Transverse colon (tissue), 1 donor: Measurements from ENCODE around the gene FMC1.

Experiments
- EP300 ChIP-seq: sonication (generic); formaldehyde crosslinking; IDR thresholded peaks from one replicate; pipeline ENCODE4 v1.6.1; 2017; ENCODE audit warnings: antibody characterized with exemption, low read depth
- POLR2A ChIP-seq: fragments of 450-650 bp; IDR thresholded peaks from one replicate; pipeline ENCODE4 v1.6.1; 2016; ENCODE audit warnings: antibody characterized with exemption, mild to moderate bottlenecking, moderate library complexity

DNA sequence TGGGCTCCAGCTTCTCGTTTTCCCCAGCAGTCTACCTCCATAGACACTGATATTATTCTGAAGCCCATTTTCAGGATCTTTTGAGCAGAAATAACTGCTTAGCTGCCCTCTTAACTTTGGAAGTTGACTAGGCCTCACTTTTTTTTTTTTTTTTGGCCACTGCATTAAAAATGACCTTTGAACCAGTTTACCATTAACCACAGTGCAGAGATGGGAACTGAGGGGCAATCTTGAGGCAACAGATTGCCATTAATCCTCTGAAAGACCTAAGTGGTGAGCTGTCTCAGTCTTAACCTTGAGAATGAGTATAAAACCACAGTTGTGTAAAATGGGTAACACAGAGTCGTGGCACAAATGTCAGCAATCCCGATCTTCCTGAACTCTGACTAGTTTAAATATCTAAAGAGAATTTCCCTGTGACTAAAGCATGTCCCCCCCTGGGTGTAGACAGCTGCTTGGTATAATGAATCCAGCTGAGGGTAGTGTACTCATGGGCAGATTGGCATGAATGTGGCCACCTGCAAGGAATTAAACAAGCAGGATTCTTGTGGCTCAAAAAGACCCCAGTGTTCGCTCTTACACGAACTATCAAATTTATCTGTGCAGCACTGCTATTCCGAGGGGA lies 46.1 kb upstream of the FMC1 start:
- TF ChIP-seq POLR2A (no peak), EP300 (no peak)
